Forelimb muscle (tissue), 1 donor: Measurements from ENCODE around the gene ALG5. TPM values are rescaled to one million over a fixed set of nuclear protein-coding genes. Genes with fewer than 3 reads are reported as not detected.

Source experiments
- DNase-seq: peaks from one replicate; pipeline ENCODE4 v3.0.0-alpha.2; 2013; ENCODE audit warnings: low read depth
- polyA plus RNA-seq: library from polyadenylated mRNA; unstranded; fragments of 120-200 nt; gene quantifications from one replicate; pipeline ENCODE4 v1.2.1, GENCODE V29; 2013; ENCODE audit not compliant: insufficient read length

ALG5 gene
- polyA plus RNA-seq, 1 donor = 18.4 TPM

DNA sequence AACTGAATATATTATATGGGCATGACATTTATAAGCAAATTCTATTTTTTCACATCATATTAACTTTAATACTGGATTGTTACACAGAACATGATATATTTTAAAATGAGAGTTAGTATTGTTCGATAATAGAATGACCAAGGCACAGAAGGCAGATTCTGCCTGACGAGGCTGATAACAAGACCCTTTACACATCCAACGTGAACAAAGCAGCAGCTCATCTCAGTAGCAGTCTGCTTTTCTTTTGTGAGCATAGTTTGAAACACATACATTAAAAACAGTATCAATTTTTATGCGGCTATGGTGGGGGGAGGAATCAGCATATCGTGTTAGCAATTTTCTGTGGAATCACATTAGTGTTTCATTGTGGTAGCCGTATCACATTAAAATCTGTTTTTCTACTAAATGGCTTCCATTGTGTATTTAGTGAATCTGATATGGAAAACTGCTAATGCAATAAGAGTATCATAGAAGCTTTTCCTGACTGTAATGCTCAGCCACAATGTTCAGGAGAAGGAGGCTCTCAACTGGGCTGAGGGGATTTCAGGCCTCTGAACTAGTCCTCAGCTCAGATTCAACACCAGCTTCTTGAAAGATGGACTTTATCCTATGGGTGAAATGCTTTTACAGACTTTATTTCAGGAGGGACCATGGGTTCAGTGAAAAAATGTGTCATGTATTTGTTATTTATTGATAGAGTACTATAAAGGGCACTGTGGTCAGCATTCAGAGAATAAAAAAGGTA, 83.1 kb downstream of the ALG5 start:
- DNase-seq = no peak

DNA sequence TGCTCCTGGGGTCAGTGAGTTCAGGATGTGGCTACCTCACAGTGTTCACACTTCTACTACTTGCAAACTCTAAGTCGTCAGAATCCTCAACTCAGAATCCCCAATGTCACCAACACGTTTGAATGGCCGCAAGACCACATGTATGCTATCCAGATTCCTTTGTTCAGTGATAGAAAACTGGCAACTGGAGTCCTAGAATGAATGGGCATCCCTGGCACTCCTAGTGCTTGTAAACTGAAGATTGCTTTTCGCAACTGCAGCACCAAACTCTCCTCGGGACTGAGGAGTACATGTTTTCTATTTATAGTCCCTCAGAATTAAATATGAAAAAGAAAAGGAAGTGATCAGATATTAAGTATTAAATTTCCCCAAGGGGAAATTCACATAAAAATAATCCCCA, 84.0 kb downstream of the ALG5 start:
- no peak for DNase-seq

- no peak for DNase-seq
These were observed 84.5 kb downstream of the ALG5 start for GRCh38 chr13:36914648-36915047.

- no peak for DNase-seq
These were observed 85.7 kb downstream of the ALG5 start for GRCh38 chr13:36913463-36913862.

DNA sequence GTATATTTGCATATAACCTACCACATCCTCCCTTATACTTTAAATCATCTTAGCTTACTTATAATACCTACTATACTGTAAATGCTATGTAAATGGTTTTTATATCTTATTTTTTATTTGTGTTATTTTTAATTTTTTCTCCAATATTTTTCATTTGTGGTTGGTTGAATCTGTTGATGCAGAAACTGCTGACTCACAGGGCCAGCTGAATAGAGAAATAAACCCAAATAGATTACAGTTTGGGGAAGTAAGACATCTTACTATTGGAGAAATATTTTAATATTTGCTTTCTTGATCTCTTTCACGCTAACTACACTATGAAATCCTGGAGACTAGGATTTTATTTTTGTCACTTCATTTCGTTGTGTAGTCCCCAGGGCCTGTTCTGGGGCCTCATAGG, 86.2 kb downstream of the ALG5 start:
- DNase-seq = no peak

- no peak for DNase-seq
These were observed 86.8 kb downstream of the ALG5 start for GRCh38 chr13:36912369-36912768.

DNA sequence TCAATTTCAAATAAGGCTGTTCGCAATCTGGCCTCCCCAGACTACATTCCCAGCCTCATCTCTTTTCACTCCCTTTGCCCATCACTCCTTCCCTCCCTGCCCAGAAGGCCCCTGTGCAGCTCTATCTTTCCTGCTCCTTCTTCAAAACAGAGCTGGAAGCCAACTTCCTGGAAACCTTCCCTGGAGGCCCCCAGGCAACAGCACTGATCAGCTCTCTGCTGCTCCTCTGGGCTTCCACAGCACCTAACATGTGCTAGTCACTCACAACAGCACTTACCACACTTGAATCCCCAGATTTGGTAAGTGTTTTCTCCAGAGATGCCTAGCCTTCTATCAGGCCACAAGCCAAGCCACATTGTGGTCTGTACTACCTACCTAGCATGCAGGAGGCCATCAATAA, 88.6 kb downstream of the ALG5 start:
- no peak for DNase-seq

DNA sequence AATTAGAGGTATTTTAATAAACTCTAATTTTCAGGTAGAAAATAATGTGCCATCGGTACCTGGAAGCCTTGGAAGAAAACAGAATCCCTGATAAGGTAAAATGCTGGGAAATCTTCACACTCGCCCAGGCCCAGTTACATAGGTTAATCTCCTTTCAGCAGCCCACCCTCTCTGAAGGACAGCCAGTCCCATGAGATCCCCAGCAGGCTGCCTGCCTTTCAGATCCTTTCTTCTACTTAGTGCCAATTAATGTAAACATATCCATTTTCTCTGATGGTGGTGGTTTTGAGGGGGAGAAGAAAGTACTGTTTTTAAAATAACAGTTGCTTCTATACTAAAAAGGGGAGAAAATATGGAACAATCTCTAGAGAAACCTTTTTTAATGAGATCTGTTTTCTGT, 91.3 kb downstream of the ALG5 start:
- no peak for DNase-seq

- DNase-seq = no peak
These were observed 91.9 kb downstream of the ALG5 start for GRCh38 chr13:36907266-36907665.

DNA sequence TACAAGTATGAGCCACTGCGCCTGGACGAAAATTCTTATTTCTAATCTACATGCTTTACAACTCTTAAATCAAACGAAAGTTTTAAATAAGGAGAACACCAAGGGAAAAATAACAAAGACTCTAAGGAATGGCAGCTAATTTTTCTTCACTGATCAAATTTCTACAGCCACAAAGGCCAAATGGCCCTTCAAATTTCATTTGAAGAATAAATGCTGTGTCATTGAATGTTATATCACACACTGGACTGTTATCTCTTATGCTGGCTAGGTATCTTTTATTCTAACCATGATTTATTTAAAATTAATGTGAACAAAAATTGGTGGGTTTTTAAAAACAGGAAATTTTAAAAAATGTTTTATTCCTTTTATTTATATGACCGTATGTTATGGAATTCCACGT, 93.2 kb downstream of the ALG5 start:
- no peak for DNase-seq

GRCh38 chr13:36903925-36904595, 95.1 kb downstream of the ALG5 start:
- DNase-seq = no peak

Other genes with a start within 250 kb of the ALG5 start
- 9.5 TPM for gene RFXAP, start 180.1 kb downstream of the ALG5 start, polyA plus RNA-seq
- gene SMAD9, start 79.1 kb downstream of the ALG5 start, polyA plus RNA-seq = 13.3 TPM
- gene EXOSC8, start 1.4 kb upstream of the ALG5 start, polyA plus RNA-seq = 43.5 TPM
- 58.2 TPM for gene SUPT20H, start 60.3 kb upstream of the ALG5 start, polyA plus RNA-seq
- gene CSNK1A1L, start 106.3 kb upstream of the ALG5 start, polyA plus RNA-seq = 0.10 TPM